HepG2 (cell line): Measurements from ENCODE around the gene TSTD2. TPM values are rescaled to one million over a fixed set of nuclear protein-coding genes. Genes with fewer than 3 reads are reported as not detected.

Experiments used
- ATAC-seq: fragments of 200-7000 bp; cut with Tn5 transposase; 3 replicates; pipeline ENCODE4 v1.9.1; 2020; ENCODE audit warnings: mild to moderate bottlenecking, moderate library complexity
- BruUV-seq: library from RNA; stranded (reverse); fragments of 400-500 nt; replicated peaks from 2 replicates; lab custom pipeline; 2021; lab: Mats Ljungman, UMichigan
- CTCF ChIA-PET: fragments of 300-600 bp; formaldehyde crosslinking; extraction: SDS; loops from one replicate; lab custom pipeline; 2021; ENCODE audit warnings: low total read pairs, inconsistent platforms, low intra/inter-chr PET ratio; lab: Yijun Ruan, JAX
- POLR2A ChIA-PET: fragments of 350-600 bp; sonication (Branson Sonifier 250); formaldehyde crosslinking; loops from one replicate; lab custom pipeline; 2020; ENCODE audit warnings: antibody characterized with exemption, inconsistent platforms; lab: Yijun Ruan, JAX
- DNase-seq: peaks from one replicate; pipeline ENCODE4 v3.0.0-alpha.2; 2015; ENCODE audit warnings: low spot score
- FAIRE-seq: peaks from 3 replicates; lab custom pipeline; 2011; peaks lifted over from hg19 to GRCh38; lab: Jason Lieb, UNC
- H2AFZ ChIP-seq: one replicate; pipeline ENCODE4 v1.6.1; 2011; ENCODE audit warnings: low read length, inconsistent platforms
- H3K27ac ChIP-seq: fragments of 300-600 bp; 3 replicates; pipeline ENCODE4 v1.8.0; 2011; ENCODE audit warnings: mixed run types, mild to moderate bottlenecking, mixed read lengths, low read length, inconsistent platforms; ENCODE audit not compliant: insufficient read depth; ENCODE audit errors: extremely low read length
- H3K27me3 ChIP-seq, 2 experiments: fragments of 200-600 bp in 1 of 2; 2 replicates in 1 of 2; 3 replicates in 1 of 2; pipeline versions ENCODE4 v1.6.0 to v1.8.0; 2011; ENCODE audit warnings: low read length in 2 of 2, mild to moderate bottlenecking in 2 of 2, moderate library complexity in 2 of 2, inconsistent platforms in 1 of 2; ENCODE audit not compliant: insufficient read depth in 2 of 2, control insufficient read depth in 1 of 2
- H3K36me3 ChIP-seq, 2 experiments: fragments of 200-600 bp in 1 of 2; replicated peaks in 1 of 2; 2 replicates in 1 of 2; 3 replicates in 1 of 2; pipeline versions ENCODE4 v1.5.1 to v1.8.0; 2011; ENCODE audit warnings: low read length in 2 of 2, inconsistent platforms in 1 of 2; ENCODE audit not compliant: insufficient read depth in 2 of 2, control insufficient read depth in 1 of 2
- H3K4me1 ChIP-seq: 2 replicates; pipeline ENCODE4 v1.5.1; 2012; ENCODE audit warnings: low read length, inconsistent platforms; ENCODE audit not compliant: insufficient read depth
- H3K4me2 ChIP-seq: 2 replicates; pipeline ENCODE4 v1.6.0; 2011; ENCODE audit warnings: low read depth, low read length, inconsistent platforms
- H3K4me3 ChIP-seq, 3 experiments: fragments of 200-600 bp in 1 of 3; sonication (generic), shearing (Covaris generic) in 1 of 3; replicated peaks in 1 of 3; 2 replicates each; pipeline ENCODE4 v1.5.1; 2011 to 2016; ENCODE audit warnings: low read length in 3 of 3, inconsistent platforms in 2 of 3, low read depth in 2 of 3, mild to moderate bottlenecking in 2 of 3, control low read depth in 1 of 3, mixed read lengths in 1 of 3; ENCODE audit not compliant: insufficient read depth in 1 of 3
- H3K79me2 ChIP-seq: one replicate; pipeline ENCODE4 v1.6.1; 2011; ENCODE audit warnings: low read length, inconsistent platforms; ENCODE audit not compliant: insufficient read depth
- H3K9ac ChIP-seq: 2 replicates; pipeline ENCODE4 v1.6.0; 2011; ENCODE audit warnings: mild to moderate bottlenecking, low read depth, low read length, inconsistent platforms; ENCODE audit not compliant: insufficient read depth
- H3K9me3 ChIP-seq: 2 replicates; pipeline ENCODE4 v1.5.1; 2012; ENCODE audit warnings: mild to moderate bottlenecking, low read length
- H4K20me1 ChIP-seq: 2 replicates; pipeline ENCODE4 v1.6.0; 2011; ENCODE audit warnings: inconsistent platforms, mild to moderate bottlenecking, low read length, moderate library complexity; ENCODE audit not compliant: insufficient read depth
- ETV6 ChIP-seq: sonication (generic); formaldehyde crosslinking; conservative IDR thresholded peaks from 2 replicates; pipeline ENCODE4 v1.4.0; 2020; ENCODE audit warnings: missing genetic modification reagents
- KAT2B ChIP-seq: fragments of 150-350 bp; IDR thresholded peaks from 2 replicates; pipeline ENCODE4 v1.6.1; 2014; ENCODE audit warnings: low read depth, low read length, borderline replicate concordance
- PAWR ChIP-seq: sonication (generic); formaldehyde crosslinking; IDR thresholded peaks from 2 replicates; pipeline ENCODE4 v1.4.0; 2020; ENCODE audit warnings: missing genetic modification reagents, mild to moderate bottlenecking, borderline replicate concordance
- ZBTB1 ChIP-seq: sonication (generic); formaldehyde crosslinking; IDR thresholded peaks from 2 replicates; pipeline ENCODE4 v1.4.0; 2020; ENCODE audit warnings: missing genetic modification reagents, borderline replicate concordance
- ZNF333 ChIP-seq: sonication (generic); formaldehyde crosslinking; IDR thresholded peaks from 2 replicates; pipeline ENCODE4 v1.4.0; 2020; ENCODE audit warnings: mild to moderate bottlenecking, missing genetic modification reagents, borderline replicate concordance
- WGBS: methylation state at CpG from one replicate; pipeline ENCODE4 v1.1.6; 2017; ENCODE audit warnings: low lambda C conversion rate; 5-methylcytosine and 5-hydroxymethylcytosine counted together
- in situ Hi-C: cut with HindIII; loops from 2 replicates; pipeline ENCODE4 v1.10.0; 2017; ENCODE audit warnings: low pct_unique_long_range_greater_than_20kb; ENCODE audit not compliant: extremely low pct_ligation_motif_present
- intact Hi-C: fragments of 100-400 bp; cut with micrococcal nuclease; formaldehyde crosslinking; loops from one replicate; pipeline ENCODE4 v1.10.0; 2022; ENCODE audit not compliant: unreplicated experiment
- polyA plus RNA-seq, 8 experiments: library from polyadenylated mRNA; depleted of rRNA in 3 of 8; stranded (reverse) in 7 of 8; unstranded in 1 of 8; fragments of >200 nt; fragmentation: Illumina TruSeq in 4 of 8; extraction: Trizol in 4 of 8; gene quantifications; 2 replicates each; pipeline versions ENCODE4 v1.2.1 to v1.2.3, GENCODE V29; 2011 to 2016; ENCODE audit warnings: low read depth in 4 of 8, missing spikeins in 1 of 8, mixed read lengths in 1 of 8; ENCODE audit not compliant: insufficient read depth in 1 of 8
- total RNA-seq, 5 experiments: library from RNA; depleted of rRNA; stranded (reverse); fragments of >200 nt; fragmentation: Illumina TruSeq; extraction: Trizol; gene quantifications; 2 replicates each; pipeline ENCODE4 v1.2.3, GENCODE V29; 2016; ENCODE audit warnings: low read depth in 1 of 5
- TF ChIP-seq, protein P1 (sequence below): sonication (generic); formaldehyde crosslinking; IDR thresholded peaks from 2 replicates; pipeline ENCODE4 v1.4.0; 2020; ENCODE audit warnings: missing genetic modification reagents, borderline replicate concordance
- TF ChIP-seq, protein P2 (sequence below): sonication (generic); formaldehyde crosslinking; IDR thresholded peaks from 2 replicates; pipeline ENCODE4 v1.8.0; 2022; ENCODE audit warnings: missing genetic modification reagents, mild to moderate bottlenecking, moderate library complexity, borderline replicate concordance
- TF ChIP-seq, protein P3 (sequence below): sonication (generic); formaldehyde crosslinking; IDR thresholded peaks from 2 replicates; pipeline ENCODE4 v1.4.0; 2020; ENCODE audit warnings: low read depth, mild to moderate bottlenecking, missing genetic modification reagents
- TF ChIP-seq, protein P4 (sequence below): sonication (generic); formaldehyde crosslinking; IDR thresholded peaks from 2 replicates; pipeline ENCODE4 v1.4.0; 2020; ENCODE audit warnings: missing genetic modification reagents
- TF ChIP-seq, protein P5 (sequence below), 2 experiments: fragments of 450-650 bp in 1 of 2; sonication (generic) in 1 of 2; formaldehyde crosslinking; IDR thresholded peaks; 2 replicates each; pipeline versions ENCODE4 v1.5.0 to v1.8.0; 2020 to 2022; ENCODE audit warnings: mild to moderate bottlenecking in 1 of 2, missing genetic modification reagents in 1 of 2
- TF ChIP-seq, protein P6 (sequence below): sonication (generic); formaldehyde crosslinking; IDR thresholded peaks from 2 replicates; pipeline ENCODE4 v1.4.0; 2020; ENCODE audit warnings: mild to moderate bottlenecking, missing genetic modification reagents
- TF ChIP-seq, protein P7 (sequence below): IDR thresholded peaks from 2 replicates; pipeline ENCODE4 v1.6.1; 2016

The TSTD2 gene
- total and polyA plus RNA-seq, 2 of the 13 experiments (the other 11 are each of a cell fraction or from before 2014, with no cell fraction given) = 16.0 to 23.1 TPM

DNA sequence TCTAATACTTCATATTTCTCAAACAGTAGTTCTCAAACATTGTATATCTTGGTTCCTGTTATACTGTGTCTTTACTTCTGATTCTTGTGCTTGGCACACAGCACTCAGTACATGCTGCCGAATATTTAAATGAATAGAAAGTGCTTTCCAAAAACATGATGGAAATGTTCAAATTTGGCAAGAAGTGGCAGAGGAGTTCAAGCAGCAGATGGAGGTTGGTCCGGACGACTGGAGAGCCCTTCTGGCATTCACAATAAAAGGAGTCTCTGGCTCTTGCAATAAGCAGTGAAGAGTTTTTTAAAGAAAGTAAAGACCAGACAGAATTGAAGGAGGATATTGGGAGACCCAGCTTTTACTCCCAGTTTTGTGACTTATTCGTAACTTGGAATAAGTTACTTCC is 36.3 kb downstream of the TSTD2 start:
- no peaks in the 10 kb centered on the region for H3K27me3 ChIP-seq
- FAIRE-seq (no peak), ATAC-seq (no peak), DNase-seq (no peak)
- no peak overlapping the region for H2AFZ ChIP-seq
- H3K27ac ChIP-seq = no peak overlapping the region
- no peak overlapping the region for H3K4me3 ChIP-seq
- 61% methylated on average over 4 of the region's 4 CpGs for WGBS
- H4K20me1 ChIP-seq = no peaks in the 10 kb centered on the region
- ChIA-PET CTCF (interaction anchor here (3.4 kb wide), 1 partner anchor 128 kb away, joined by 23 read pairs; no protein-coding TSS in a partner anchor), POLR2A (no interaction called here)
- H3K4me1 ChIP-seq = peaks cover 6% of the 10 kb centered on the region
- no peak overlapping the region for H3K9ac ChIP-seq
- no peak overlapping the region for H3K4me2 ChIP-seq
- no TSS peak for BruUV-seq
- intact Hi-C loops = loop anchor here (5.0 kb wide), 1 partner anchor 740 kb away; no protein-coding TSS in a partner anchor
- in situ Hi-C loops = loop anchor here (10.0 kb wide), 1 partner anchor 132 kb away; no protein-coding TSS in a partner anchor
- no peaks in the 10 kb centered on the region for H3K79me2 ChIP-seq
- H3K9me3 ChIP-seq = no peaks in the 10 kb centered on the region
- H3K36me3 ChIP-seq = peaks cover 6 to 12% of the 10 kb centered on the region in 2 experiments
- TF ChIP-seq ZBTB1 (CRISPR knock-in tag) = no peak
- TF ChIP-seq, protein P1, sequence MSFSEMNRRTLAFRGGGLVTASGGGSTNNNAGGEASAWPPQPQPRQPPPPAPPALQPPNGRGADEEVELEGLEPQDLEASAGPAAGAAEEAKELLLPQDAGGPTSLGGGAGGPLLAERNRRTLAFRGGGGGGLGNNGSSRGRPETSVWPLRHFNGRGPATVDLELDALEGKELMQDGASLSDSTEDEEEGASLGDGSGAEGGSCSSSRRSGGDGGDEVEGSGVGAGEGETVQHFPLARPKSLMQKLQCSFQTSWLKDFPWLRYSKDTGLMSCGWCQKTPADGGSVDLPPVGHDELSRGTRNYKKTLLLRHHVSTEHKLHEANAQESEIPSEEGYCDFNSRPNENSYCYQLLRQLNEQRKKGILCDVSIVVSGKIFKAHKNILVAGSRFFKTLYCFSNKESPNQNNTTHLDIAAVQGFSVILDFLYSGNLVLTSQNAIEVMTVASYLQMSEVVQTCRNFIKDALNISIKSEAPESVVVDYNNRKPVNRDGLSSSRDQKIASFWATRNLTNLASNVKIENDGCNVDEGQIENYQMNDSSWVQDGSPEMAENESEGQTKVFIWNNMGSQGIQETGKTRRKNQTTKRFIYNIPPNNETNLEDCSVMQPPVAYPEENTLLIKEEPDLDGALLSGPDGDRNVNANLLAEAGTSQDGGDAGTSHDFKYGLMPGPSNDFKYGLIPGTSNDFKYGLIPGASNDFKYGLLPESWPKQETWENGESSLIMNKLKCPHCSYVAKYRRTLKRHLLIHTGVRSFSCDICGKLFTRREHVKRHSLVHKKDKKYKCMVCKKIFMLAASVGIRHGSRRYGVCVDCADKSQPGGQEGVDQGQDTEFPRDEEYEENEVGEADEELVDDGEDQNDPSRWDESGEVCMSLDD (CRISPR knock-in tag) = no peak
- TF ChIP-seq, protein P2, sequence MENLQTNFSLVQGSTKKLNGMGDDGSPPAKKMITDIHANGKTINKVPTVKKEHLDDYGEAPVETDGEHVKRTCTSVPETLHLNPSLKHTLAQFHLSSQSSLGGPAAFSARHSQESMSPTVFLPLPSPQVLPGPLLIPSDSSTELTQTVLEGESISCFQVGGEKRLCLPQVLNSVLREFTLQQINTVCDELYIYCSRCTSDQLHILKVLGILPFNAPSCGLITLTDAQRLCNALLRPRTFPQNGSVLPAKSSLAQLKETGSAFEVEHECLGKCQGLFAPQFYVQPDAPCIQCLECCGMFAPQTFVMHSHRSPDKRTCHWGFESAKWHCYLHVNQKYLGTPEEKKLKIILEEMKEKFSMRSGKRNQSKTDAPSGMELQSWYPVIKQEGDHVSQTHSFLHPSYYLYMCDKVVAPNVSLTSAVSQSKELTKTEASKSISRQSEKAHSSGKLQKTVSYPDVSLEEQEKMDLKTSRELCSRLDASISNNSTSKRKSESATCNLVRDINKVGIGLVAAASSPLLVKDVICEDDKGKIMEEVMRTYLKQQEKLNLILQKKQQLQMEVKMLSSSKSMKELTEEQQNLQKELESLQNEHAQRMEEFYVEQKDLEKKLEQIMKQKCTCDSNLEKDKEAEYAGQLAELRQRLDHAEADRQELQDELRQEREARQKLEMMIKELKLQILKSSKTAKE = no peak
- TF ChIP-seq, protein P3, sequence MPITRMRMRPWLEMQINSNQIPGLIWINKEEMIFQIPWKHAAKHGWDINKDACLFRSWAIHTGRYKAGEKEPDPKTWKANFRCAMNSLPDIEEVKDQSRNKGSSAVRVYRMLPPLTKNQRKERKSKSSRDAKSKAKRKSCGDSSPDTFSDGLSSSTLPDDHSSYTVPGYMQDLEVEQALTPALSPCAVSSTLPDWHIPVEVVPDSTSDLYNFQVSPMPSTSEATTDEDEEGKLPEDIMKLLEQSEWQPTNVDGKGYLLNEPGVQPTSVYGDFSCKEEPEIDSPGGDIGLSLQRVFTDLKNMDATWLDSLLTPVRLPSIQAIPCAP (CRISPR knock-in tag) = no peak
- TF ChIP-seq, protein P4, sequence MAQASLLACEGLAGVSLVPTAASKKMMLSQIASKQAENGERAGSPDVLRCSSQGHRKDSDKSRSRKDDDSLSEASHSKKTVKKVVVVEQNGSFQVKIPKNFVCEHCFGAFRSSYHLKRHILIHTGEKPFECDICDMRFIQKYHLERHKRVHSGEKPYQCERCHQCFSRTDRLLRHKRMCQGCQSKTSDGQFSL (CRISPR knock-in tag) = no peak
- TF ChIP-seq KAT2B = no peak
- TF ChIP-seq, protein P5, sequence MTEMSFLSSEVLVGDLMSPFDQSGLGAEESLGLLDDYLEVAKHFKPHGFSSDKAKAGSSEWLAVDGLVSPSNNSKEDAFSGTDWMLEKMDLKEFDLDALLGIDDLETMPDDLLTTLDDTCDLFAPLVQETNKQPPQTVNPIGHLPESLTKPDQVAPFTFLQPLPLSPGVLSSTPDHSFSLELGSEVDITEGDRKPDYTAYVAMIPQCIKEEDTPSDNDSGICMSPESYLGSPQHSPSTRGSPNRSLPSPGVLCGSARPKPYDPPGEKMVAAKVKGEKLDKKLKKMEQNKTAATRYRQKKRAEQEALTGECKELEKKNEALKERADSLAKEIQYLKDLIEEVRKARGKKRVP (CRISPR knock-in tag; IDR thresholded peaks at IDR 0.05) = no peak
- TF ChIP-seq PAWR (CRISPR knock-in tag) = no peak
- no peak for TF ChIP-seq ETV6
- TF ChIP-seq ZNF333 (CRISPR knock-in tag) = no peak
- TF ChIP-seq, protein P6, sequence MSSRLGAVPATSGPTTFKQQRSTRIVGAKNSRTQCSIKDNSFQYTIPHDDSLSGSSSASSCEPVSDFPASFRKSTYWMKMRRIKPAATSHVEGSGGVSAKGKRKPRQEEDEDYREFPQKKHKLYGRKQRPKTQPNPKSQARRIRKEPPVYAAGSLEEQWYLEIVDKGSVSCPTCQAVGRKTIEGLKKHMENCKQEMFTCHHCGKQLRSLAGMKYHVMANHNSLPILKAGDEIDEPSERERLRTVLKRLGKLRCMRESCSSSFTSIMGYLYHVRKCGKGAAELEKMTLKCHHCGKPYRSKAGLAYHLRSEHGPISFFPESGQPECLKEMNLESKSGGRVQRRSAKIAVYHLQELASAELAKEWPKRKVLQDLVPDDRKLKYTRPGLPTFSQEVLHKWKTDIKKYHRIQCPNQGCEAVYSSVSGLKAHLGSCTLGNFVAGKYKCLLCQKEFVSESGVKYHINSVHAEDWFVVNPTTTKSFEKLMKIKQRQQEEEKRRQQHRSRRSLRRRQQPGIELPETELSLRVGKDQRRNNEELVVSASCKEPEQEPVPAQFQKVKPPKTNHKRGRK = no peak
- TF ChIP-seq, protein P7, sequence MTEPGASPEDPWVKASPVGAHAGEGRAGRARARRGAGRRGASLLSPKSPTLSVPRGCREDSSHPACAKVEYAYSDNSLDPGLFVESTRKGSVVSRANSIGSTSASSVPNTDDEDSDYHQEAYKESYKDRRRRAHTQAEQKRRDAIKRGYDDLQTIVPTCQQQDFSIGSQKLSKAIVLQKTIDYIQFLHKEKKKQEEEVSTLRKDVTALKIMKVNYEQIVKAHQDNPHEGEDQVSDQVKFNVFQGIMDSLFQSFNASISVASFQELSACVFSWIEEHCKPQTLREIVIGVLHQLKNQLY (CRISPR knock-in tag) = no peak
